HS-27A (cell line): ENCODE results near the gene IKZF3.
"Not testable (repeated sequence)": the region's sequence is repeated elsewhere in the genome, so short reads cannot be mapped to it uniquely, and the experiment has no call there.

Source experiments
- DNase-seq: peaks from one replicate; pipeline ENCODE4 v3.0.0-alpha.2; 2012; ENCODE audit warnings: low read depth, missing footprints

Gene IKZF3

DNA sequence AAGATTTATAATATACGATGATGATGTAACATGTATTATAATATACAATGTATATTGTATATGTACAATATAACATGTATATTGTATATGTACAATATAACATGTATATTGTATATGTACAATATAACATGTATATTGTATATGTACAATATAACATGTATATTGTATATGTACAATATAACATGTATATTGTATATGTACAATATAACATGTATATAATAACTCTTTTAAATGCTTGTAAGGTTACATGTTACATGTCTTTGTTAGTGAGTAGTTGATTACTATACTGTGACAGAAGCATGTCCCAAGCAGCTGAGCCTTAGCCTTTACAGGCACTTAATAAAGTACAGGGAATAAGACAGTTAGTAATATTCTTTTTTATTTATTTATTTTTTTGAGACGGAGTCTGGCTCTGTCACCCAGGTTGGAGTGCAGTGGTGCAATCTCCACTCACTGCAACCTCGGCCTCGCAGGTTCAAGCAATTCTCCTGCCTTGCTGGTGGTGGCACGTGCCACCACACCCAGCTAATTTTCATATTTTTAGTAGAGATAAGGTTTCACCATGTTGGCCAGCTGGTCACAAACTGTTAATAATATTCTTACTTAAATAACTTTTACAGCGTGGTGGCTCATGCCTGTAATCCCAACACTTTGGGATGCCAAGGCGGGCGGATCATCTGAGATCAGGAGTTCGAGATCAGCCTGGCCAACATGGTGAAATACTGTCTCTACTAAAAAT lies 8.0 kb downstream of the IKZF3 start:
- DNase-seq = not testable (repeated sequence)

DNA sequence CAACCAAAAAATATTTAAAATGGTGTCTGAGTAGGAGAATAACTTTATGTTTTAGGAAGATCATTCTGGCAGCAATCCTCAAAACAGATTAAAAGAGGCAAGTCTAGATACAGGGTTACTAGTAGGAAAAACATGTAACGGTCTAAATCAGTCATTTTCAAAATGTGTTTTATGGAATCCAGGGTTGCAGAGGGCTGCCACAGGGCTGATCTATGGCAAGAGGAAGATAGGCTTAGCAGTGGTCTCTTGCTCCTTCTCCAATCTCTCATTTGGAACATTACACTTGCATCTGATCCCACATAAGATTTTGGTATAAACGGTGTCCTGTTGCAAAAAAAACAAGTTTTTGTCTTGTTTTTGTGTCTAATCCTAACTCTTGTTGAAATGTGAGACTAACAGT lies 9.2 kb downstream of the IKZF3 start:
- no peak for DNase-seq

DNA sequence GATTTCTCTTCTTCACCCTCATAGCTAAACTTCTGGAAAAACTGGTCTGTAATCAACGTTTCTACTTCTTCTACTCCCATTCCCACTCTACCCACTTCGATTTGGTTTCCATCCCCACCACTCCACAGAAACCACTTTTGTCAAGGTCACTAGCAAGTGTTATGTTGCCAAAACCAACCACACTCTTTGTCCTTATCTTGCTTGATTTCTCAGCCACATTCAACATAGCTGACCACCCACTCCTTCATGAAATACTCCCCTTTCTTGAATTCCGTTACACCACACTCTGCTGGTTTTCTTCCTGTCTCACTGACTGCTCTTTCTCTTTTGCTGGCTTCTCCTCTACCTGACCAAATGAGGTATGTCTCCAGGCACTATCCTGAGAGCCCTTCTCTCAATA lies 11.9 kb downstream of the IKZF3 start:
- no peak for DNase-seq

DNA sequence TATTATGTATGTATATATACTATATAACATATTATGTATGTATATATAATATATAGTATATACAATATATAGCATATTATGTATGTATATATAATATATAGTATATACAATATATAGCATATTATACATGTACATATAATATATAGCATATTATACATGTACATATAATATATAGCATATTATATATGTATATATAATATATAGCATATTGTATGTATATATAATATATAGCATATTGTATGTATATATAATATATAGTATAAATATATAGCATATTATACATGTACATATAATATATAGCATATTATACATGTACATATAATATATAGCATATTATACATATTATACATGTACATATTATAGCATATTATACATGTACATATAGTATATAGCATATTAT lies 13.9 kb downstream of the IKZF3 start:
- DNase-seq = not testable (repeated sequence)

DNA sequence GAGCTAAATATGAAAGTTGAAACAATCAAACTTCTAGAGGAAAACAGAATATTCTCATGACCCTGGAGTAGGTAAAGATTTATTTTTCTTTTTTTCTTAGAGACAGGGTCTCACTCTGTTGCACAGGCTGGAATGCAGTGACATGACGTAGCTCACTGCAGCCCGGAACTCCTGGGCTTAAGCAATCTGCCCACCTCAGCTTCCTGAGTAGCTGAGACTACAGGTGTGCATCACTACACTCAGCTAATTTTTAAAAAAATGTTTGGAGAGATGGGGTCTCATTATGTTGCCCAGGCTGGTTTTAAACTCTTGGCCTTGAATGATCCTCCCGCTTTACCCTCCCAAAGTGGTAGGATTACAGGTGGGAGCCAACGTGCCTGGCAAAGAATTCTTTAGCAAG lies 15.5 kb downstream of the IKZF3 start:
- DNase-seq = no peak

DNA sequence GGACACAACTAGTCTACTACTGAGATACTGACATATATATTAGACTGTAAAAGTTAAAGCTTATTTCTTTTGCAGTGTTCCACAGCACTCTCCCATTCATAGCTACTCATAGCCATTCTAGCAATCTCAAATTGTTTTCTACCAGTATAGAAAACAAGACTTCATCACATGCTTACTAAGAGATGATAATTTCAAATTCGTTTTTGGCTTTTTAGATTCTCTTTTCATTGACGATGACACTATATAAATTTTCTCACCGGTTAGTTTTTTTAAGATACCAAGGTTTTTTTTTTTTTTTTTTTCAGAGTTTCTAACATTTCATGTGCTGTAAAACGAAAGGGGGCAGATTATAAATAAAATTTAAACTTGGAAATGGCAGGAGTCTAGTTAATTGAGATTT lies 17.9 kb downstream of the IKZF3 start:
- no peak for DNase-seq

DNA sequence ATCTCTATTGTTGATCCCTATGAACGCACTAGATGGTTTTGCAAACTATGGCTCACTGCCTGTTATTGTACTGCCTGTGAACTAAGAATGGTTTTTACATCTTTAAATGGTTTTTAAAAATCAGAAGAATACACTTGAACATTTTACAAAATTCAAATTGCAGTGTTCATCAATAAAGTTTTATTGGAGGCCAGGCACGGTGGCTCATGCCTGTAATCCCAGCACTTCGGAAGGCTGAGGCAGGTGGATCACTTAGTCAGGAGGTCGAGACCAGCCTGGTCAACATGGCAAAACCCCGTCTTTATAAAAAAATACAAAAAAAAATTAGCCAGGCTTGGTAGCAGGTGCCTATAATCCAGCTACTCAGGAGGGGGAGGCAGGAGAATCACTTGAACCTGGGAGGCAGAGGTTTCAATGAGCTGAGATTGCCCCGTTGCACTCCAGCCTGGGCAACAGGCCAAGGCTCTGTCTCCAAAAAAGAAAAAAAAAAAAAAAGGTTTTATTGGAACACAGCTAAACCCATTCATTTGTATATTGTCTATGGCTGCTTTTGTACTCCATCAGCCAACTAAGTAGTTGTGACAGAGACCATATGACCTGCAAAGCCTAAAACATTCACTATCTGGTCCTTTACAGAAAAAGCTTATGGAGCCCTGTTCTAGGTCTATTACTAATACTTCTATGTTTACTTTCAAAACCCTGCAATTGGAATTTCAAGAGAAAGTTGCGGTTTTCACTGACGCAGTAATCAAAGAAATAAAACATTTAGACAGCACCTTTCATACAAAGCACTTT lies 18.9 kb downstream of the IKZF3 start:
- DNase-seq = no peak

DNA sequence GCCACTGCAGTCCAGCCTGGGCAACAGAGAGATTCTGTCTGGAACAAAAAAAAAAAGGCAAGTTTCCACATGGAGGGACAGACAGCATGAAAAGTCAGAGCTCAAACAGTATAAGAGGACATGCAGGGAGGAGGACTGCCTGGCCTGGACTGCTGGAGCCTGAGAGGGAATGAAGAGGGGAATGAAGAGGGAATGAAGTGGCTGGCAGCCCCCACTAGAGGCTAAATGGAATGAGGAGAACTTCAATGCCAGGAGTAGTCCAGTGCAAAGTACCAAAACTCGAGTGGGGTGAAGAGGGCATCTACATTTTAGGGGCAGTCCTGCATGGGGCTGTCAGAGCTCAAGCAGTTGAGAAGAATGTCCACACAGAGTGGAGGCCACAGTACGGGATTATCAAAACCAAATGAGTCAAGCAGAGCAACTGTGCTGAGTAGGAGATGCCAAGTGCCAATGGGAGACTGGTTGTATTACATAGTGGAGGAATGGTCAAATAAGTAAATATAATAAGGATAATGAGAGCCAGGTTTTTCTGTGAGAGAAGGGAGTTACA lies 22.9 kb downstream of the IKZF3 start:
- no peak for DNase-seq

DNA sequence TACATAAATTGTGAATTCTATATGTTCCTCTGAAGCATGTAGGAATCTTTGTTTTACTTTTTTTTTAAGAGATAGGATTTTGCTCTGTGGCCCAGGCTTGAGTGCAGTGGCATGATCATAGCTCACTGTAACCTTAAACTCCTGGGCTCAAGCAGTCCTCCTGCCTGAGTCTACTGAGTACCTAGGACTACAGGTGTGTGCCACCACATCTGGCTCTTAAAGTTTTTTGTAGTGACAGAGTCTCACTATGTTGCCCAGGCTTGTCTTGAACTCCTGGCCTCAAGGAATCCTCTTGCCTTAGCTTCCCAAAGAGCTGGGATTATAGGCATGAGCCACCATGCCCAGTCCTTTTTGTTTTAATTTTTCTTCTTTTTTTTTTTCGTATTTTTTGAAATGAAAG lies 25.3 kb downstream of the IKZF3 start:
- DNase-seq = no peak

DNA sequence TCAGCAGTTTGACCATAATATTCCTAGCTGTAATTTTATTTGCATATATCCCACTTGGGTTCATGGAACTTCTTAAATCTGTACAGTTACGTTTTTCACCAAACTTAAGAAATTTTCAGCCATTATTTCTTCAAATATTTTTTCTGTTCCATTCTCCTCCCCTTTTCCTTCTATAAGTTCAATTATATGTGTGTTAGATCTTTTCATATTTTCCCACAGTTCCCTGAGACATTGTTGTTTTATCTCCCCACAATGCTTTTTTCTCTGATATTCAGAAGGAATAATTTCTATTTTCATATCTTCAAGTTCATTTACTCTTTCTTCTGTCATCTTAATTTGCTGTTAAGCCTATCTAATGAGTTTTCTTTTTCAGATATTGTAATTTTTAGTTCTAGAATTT lies 26.1 kb downstream of the IKZF3 start:
- DNase-seq = no peak

DNA sequence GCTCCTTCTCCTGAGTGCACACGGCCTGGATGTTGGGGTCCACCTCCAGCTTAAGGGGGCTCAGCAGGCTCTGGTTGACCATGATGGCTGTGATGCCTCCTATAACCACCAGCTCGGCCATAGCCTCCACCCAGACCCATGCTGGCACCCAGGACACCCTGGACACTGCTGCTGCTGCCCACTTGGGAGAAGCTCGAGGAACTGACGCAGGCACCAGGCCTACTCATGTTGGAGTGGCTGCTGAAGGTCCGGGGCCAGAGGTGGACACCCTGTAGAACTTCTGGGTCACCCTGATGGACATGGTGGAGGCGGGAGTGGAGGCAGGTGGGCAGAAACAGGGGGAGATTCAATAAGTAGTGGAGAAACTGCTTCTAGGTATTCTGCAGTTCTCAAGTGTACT lies 28.0 kb downstream of the IKZF3 start:
- DNase-seq = no peak

DNA sequence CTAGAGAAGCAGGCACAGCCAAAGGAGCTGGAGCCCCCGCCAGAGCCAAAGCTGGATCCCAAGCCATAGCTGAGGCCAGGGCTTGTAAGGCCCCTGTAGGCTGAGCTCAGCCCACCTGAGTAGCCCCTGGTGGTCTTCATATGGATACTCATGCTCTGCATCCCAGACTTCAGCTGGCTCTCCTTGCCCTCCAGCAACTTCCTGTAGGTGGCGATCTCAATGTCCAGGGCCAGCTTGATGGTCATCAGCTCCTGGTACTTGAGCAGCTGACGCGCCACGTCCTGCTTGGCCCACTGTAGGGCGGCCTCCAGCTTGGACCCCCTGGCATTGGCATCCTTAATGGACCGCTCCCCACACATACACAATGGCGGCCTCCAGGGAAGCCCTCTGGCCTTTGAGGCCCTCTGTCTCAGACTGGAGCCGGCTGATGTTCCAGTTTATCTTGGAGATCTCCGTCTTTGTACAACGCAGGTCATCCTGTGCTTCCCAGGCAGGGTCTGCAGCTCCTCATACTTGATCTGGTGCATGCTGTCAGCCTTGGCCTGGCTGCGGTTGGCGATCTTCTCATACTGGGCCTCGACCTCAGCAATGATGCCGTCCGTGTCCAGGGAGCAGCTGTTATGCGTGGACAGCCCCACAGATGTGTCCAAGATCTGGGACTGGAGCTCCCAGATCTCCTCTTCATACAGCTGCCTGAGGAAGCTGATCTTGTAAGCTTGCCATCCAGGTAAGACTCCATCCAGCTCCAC lies 28.9 kb downstream of the IKZF3 start:
- DNase-seq = no peak

DNA sequence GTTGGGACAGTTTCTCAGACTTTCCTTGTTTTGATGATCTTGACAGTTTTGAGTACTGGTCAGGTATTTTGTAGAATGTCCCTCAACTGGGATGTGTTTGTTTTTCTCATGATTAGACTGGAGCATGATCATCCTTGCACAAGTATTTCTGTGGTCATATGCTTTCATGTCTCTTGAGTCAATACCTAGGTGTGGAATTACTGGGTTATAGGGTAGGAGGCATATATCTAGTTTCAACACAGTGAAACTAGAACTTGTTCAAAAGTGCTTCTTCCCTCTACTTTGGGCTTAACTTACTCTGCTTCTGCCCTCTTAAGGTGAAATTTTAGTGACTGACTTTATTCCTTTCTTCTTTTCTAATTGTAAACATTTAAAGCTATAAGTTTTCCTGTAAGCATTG lies 30.1 kb downstream of the IKZF3 start:
- no peak for DNase-seq

DNA sequence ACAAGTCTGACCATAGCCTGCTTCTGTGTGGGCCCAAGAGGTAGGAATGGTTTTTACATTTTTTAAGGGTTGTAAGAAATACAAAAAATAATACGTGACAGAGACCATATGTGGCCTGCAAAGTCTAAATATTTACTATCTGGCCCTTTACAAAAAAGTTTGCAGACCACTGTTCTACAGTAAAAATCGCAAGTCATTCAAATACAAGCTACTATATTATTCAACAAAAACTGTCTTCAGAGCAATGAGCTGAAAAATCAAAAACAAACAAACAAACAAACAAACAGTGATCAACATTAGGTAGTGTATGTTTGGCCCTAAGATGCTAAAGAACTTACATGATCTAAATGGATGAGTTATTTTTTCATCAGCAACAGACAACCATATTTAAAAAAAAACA lies 32.5 kb downstream of the IKZF3 start:
- DNase-seq = no peak

DNA sequence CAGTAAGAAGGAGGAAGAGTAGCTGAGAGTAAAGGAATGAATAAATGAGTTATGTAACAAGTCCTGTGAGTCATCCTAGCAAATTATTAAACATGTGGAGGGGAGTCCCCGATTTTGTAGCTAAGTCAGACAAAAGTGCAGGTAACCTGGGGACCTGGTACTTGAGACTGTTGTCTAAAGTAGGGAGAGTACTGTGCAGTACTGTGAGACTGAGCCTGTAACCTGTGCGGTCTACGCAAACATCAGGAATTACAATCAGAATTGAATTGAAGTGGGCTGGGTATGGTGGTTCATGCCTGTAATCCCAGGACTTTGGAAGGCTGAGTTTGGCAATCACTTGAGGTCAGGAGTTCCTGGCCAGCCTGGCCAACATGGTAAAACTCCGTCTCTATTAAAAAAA lies 35.7 kb downstream of the IKZF3 start:
- DNase-seq = no peak

DNA sequence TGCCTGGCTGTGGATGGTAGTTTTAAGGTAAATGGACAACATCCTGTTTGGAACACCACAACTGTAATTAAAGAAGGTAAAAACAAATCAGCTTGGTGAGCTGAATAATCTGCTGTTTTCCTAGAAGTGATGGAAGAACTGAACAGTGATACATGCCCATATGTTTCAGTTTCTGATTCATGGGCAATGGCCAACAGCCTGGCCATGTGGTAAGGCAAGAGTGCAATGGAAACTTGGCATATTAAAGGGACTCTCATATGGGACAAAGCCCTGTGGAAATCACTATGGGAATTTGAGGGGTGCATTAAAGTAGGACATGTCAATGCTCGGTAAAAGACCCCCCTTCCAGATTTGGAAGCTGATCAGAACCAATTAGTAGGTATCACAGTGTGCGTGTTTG lies 37.8 kb downstream of the IKZF3 start:
- no peak for DNase-seq

DNA sequence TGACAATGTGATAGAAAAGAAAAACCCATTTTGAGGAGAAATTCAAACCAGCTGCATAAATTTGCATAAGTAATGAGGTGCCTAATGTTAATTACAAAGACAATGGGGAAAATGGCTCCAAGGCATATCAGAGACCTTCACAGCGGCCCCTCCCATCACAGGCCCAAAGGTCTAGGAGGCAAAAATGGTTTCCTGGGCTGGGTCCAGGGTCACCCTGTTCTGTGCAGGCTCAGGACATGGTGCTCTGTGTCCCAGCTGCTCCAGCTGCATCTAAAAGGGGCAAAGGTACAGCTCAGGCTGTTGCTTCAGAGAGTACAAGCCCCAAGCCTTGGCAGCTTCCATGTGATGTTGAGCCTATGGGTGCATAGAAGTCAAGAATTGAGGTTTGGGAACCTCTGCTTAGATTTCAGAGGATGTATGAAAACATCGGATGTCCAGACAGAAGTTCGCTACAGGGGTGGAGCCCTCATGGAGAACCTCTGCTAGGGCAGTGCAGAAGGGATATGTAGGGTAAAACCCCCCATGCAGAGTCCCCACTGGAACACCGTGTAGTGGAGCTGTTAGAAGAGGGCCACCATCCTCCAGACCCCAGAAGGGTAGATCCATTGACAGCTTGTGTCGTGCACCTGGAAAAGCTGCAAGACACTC lies 40.6 kb downstream of the IKZF3 start:
- DNase-seq = no peak

DNA sequence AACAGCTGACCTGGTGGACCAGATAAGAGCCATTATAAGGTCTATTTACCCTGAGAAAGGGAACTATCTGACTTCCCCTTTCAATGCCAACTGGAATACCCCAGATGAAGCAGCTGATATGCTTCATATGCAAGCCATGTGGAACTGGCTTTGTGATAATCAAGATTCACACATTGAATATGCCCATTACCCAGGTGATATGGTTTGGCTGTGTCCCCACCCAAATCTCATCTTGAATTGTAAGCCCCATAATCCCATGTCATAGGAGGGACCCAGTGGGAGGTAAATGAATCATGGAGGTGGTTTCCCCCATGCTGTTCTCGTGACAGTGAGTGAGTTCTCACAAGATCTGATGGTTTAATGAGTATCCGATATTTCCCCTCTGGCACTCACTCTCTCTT lies 42.1 kb downstream of the IKZF3 start:
- no peak for DNase-seq

DNA sequence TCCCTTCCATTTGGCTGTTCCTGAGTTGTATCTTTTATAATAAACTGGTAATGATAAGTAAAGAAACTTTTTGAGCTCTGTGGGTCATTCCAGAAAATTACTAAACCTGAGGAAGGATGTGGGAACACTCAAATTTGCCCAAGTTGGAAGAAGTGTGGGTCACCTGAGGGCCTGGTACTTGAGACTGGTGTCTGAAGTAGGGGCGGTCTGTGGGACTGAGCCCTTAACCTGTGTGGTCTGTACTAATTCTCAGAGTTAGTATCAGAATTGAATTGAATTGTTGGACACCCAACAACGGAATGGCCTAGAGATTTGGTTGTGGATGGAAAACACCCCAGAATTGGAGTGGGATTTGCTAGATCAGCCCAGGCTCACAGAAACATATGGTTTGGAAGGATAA lies 43.1 kb downstream of the IKZF3 start:
- DNase-seq = no peak

DNA sequence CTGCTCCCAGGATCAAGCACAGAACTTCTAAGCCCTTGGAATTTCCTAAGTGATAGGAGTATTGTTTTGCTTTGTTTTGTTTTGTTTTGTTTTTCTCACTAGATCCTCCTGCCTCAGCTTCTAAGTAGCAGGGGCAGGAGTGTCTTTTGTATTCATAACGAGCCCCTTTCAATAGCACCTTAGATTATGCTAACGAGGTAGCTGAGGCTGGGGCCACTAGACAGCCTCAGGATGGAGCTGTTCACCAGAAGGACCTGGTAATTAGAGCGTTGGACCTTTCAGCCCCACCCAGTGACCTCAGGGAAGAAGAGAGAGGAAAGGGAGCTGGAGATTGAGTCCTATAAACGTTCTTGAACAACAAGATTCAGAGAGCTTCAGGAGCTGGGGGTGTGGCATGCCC lies 43.6 kb downstream of the IKZF3 start:
- no peak for DNase-seq

DNA sequence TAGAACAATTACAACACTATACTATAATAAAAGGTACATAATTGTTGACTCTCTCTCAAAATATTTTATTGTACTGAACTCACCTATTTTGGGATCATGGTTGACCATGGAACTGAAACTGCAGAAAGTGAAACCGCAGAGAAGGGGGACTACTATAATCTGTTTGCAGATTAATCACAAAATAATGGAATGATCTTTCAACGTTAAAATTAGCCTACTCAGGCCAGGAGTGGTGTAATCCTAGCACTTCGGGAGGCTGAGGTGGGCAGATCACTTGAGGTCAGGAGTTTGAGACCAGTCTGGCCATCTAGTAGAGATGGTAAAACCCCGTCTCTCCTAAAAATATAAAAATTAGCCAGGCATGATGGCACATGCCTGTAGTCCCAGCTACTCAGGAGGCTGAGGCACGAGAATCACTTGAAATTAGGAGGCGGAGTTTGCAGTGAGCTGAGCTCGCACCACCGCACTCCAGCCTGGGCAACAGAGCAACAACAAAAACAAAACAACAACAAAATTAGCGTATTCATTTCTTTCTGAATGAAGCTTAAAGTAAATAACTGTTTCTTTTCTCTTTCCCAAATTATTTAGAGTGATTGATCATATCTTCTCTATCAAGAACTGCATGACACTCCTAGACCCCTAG lies 45.6 kb downstream of the IKZF3 start:
- no peak for DNase-seq

DNA sequence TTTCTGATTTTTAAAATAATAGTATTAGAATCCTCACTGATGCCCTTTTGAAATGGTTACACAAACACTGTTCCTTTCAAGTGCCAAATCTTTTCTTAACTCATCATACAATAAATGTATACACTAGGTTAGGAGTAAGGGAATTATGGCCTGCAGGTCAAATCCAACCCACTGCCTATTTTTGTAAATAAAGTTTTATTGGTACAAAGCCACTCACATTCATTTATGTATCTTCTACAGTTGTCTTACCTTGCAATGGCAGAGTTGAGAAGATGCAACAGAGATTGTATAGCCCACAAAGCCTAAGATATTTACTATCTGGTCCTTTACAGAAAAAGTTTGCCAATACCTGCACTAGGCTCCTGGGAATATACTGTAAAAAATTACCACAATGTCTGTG lies 47.8 kb downstream of the IKZF3 start:
- no peak for DNase-seq
